HG03025 (cell line): ENCODE results near the gene BRF1.
"Not testable (repeated sequence)": the region's sequence is repeated elsewhere in the genome, so short reads cannot be mapped to it uniquely, and the experiment has no call there.

Experiments
- ATAC-seq: cut with Tn5 transposase; IDR thresholded peaks from one replicate; pipeline ENCODE4 v1.9.1; 2021; ENCODE audit warnings: mild to moderate bottlenecking, moderate library complexity; ENCODE audit not compliant: unreplicated experiment, low FRiP score

Gene BRF1

GRCh38 chr14:105300542-105301102 lies at the start of gene BRF1:
Gene BRF1 (minus strand): TSS chr14:105301001. CDS start chr14:105300629, 372 bp downstream.
- ATAC-seq, result peak; percentile 81

- no peak for ATAC-seq
These were observed 49.2 kb upstream of the BRF1 start for GRCh38 chr14:105349992-105350391.

GRCh38 chr14:105348945-105349699 lies 48.3 kb upstream of the BRF1 start:
- ATAC-seq, result no peak

GRCh38 chr14:105348169-105348944 lies 47.6 kb upstream of the BRF1 start:
- no peak for ATAC-seq

GRCh38 chr14:105347587-105347968 lies 46.8 kb upstream of the BRF1 start:
- no peak for ATAC-seq

GRCh38 chr14:105346876-105347586 lies 46.2 kb upstream of the BRF1 start:
- no peak for ATAC-seq

- no peak for ATAC-seq
These were observed 45.4 kb upstream of the BRF1 start for GRCh38 chr14:105346200-105346533.

GRCh38 chr14:105343194-105343593 lies 42.4 kb upstream of the BRF1 start:
- no peak for ATAC-seq

- no peak for ATAC-seq
These were observed 40.3 kb upstream of the BRF1 start for GRCh38 chr14:105340821-105341733.

- ATAC-seq, result no peak
These were observed 37.4 kb upstream of the BRF1 start for GRCh38 chr14:105337966-105338741.

- no peak for ATAC-seq
These were observed 36.6 kb upstream of the BRF1 start for GRCh38 chr14:105337433-105337832.

GRCh38 chr14:105336477-105337287 lies 35.9 kb upstream of the BRF1 start:
- ATAC-seq, result no peak

- no peak for ATAC-seq
These were observed 35.1 kb upstream of the BRF1 start for GRCh38 chr14:105335735-105336476.

- ATAC-seq, result not testable (repeated sequence)
These were observed 34.4 kb upstream of the BRF1 start for GRCh38 chr14:105335231-105335542.

- ATAC-seq, result no peak
These were observed 33.8 kb upstream of the BRF1 start for GRCh38 chr14:105334383-105335230.

- ATAC-seq, result no peak
These were observed 33.0 kb upstream of the BRF1 start for GRCh38 chr14:105333613-105334364.
